GM18508 (cell line): ENCODE results near the gene BSND.
"Not testable (repeated sequence)": the region's sequence is repeated elsewhere in the genome, so short reads cannot be mapped to it uniquely, and the experiment has no call there.

Experiments used
- ATAC-seq: cut with Tn5 transposase; IDR thresholded peaks from one replicate; pipeline ENCODE4 v1.9.1; 2021; ENCODE audit warnings: moderate number of reproducible peaks; ENCODE audit not compliant: insufficient read depth, unreplicated experiment

The BSND gene

GRCh38 chr1:55015123-55015522 is 16.4 kb downstream of the BSND start:
- no peak for ATAC-seq

GRCh38 chr1:55015731-55016620 is 17.2 kb downstream of the BSND start:
- no peak for ATAC-seq

- no peak for ATAC-seq
Observed at GRCh38 chr1:55018395-55018794, 19.7 kb downstream of the BSND start.

GRCh38 chr1:55021942-55022546 is 23.3 kb downstream of the BSND start:
- ATAC-seq, result no peak

- ATAC-seq, result not testable (repeated sequence)
Observed at GRCh38 chr1:55024163-55024562, 25.4 kb downstream of the BSND start.

DNA sequence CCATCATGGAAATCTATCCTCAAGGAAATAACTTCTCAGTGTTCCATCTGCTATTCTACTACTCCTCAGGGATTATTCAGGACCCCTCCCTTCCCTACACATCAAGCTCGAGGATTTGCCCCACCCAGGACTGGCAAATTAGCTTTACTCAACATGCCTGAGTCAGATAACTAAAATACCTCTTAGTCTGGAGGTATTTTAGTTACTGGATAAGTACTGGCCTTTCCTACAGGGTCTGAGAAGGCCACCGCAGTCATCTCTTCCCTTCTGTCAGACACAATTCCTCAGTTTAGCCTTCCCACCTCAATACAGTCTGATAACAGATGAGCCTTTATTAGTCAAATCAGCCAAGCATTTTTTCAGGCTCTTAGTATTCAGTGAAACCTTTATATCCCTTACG is 27.9 kb downstream of the BSND start:
- ATAC-seq, result not testable (repeated sequence)

DNA sequence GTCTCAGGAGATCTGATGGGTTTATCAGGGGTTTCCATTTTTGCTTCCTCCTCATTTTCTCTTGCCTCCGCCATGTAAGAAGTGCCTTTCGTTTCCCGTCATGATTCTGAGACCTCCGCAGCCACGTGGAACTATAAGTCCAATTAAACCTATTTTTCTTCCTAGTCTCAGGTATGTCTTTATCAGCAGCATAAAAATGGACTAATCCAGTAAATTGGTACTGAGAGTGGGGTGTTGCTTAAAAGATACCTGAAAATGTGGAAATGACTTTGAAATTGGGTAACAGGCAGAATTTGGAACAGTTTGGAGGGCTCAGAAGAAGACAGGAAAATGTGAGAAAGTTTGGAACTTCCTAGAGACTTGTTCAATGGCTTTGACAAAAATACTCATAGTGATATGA is 32.4 kb downstream of the BSND start:
- not testable (repeated sequence) for ATAC-seq

GRCh38 chr1:55033265-55033614 is 34.5 kb downstream of the BSND start:
- ATAC-seq, result no peak

- no peak for ATAC-seq
Observed at GRCh38 chr1:55034476-55035133, 35.9 kb downstream of the BSND start.

DNA sequence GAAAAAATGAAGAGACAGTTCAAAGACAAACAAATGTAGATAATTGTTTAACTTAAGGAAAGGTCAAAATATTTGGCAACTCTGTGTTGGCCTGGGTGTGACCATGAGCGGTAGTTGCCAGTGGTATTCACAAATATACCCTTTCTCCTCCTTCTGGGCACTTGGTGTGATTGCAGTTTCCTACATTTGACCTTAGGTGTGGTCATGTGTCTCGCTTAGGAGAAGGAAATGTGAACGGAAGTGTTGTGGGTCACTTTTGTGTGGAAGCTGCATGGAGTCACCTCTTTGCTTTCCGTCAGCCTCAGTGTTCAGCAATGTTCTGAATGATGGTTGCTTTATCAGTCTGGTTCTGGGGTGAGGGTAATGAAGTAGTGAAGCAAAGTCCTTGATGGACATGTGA is 37.2 kb downstream of the BSND start:
- no peak for ATAC-seq

DNA sequence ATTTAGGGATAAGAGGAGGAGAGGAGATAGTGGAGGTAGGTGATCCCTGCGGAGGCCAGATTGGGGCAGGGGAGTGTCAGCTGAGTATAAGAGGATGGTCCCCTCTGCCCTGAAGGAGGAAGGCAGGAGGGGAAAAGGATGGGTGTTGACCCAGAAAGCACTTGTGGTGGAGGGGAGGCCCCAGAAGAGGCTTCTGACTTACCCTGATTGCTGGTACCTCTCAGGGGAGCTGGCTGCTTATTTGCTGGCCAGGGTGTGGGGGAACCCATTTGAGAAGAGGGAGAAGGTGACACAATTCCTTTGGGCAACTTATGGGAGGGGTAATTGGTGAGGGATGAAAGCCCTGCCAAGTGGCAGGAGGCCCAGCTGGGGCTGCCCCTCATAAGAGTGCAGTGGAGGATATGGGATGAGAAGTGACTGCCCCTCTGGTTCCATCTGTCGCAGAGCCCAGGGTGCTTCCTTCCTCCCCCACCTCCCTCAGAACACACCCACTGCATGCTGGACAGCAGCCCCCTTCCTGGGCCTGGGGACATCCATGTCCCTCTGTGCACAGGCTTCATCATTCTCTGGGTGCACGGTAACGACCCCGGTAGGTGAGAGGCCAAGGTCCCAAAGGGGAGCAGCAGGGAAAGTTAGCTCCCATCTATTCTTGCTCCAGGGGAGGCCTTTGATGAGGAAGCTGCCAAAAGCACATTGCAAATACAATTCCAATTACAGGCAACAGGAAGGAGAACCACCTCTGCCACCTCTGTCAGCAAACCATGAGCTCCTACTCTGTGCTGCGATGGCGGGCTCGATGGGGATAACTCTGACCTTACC is 39.2 kb downstream of the BSND start:
- ATAC-seq, result no peak

DNA sequence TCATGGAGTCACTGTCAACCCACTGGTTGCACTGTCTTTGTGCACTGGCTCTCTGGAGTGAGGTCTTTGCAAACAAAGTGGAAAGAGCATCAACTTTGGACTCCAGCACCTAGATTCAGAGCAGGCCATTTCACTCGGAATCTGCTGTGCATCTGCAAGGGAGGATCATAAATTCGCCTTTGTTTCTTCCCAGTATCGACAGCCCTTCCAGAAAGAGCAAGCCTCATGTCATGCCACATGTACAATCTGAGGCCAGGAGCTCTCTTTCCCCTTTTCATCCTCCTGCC is 39.8 kb downstream of the BSND start:
- ATAC-seq, result no peak

DNA sequence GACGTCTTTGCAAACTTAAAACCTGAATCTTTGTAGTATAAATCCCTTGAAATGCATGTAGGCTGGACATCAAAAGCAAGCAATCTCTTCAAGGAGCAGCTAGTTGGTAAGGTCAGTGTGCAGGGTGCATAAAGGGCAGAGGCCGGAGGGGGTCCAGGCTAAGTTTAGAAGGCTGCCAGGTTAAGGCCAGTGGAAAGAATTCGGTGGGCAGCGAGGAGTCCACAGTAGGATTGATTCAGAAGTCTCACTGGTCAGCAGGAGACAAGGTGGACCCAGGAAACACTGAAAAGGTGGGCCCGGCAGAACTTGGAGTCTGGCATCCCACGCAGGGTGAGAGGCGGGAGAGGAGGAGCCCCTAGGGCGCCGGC is 40.2 kb downstream of the BSND start:
- ATAC-seq, result no peak

- no peak for ATAC-seq
Observed at GRCh38 chr1:55039342-55040082, 40.8 kb downstream of the BSND start, which contains the start of gene PCSK9. Gene PCSK9, plus strand, starts transcription at chr1:55039548. Its CDS starts 290 bp downstream, at chr1:55039838.

GRCh38 chr1:55040083-55040932 is 41.6 kb downstream of the BSND start:
- ATAC-seq, result no peak

GRCh38 chr1:55040933-55041494 is 42.3 kb downstream of the BSND start:
- ATAC-seq, result no peak

- ATAC-seq, result no peak
Observed at GRCh38 chr1:55041613-55042012, 42.9 kb downstream of the BSND start.

DNA sequence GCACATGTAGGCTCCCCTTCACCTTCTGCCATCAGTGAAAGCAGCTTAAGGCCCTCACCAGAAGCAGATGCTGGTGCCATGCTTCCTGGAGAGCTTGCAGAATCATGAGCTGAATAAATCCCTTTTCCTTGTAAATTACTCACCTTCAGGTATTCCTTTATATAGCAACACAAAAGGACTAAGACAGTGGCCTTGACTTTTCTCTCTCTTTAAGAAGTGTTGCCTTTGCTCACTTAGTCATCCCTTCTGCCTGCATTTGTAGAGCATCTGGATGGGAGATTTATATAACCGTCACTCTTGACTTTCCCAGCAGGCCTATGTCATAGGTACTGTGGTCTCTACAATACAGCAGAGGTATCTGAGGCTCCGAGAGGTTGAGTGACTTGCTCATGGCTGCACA is 44.3 kb downstream of the BSND start:
- ATAC-seq, result no peak

DNA sequence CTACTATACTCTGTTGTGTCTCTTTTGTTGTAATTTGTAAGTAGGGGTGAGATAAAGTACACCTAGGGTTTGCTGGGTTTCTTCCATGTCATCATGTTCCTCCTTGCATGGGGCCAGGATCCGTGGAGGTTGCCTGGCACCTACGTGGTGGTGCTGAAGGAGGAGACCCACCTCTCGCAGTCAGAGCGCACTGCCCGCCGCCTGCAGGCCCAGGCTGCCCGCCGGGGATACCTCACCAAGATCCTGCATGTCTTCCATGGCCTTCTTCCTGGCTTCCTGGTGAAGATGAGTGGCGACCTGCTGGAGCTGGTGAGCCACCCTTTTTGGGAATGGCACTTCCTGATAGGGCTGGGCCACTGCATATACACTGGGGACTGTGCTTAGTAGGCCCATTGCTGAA is 45.0 kb downstream of the BSND start:
- ATAC-seq, result no peak
